ENCODE data around the gene CUEDC1.

- TF ChIP-seq, protein P1, sequence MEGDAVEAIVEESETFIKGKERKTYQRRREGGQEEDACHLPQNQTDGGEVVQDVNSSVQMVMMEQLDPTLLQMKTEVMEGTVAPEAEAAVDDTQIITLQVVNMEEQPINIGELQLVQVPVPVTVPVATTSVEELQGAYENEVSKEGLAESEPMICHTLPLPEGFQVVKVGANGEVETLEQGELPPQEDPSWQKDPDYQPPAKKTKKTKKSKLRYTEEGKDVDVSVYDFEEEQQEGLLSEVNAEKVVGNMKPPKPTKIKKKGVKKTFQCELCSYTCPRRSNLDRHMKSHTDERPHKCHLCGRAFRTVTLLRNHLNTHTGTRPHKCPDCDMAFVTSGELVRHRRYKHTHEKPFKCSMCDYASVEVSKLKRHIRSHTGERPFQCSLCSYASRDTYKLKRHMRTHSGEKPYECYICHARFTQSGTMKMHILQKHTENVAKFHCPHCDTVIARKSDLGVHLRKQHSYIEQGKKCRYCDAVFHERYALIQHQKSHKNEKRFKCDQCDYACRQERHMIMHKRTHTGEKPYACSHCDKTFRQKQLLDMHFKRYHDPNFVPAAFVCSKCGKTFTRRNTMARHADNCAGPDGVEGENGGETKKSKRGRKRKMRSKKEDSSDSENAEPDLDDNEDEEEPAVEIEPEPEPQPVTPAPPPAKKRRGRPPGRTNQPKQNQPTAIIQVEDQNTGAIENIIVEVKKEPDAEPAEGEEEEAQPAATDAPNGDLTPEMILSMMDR (conservative IDR thresholded peaks at IDR 0.05), result no peak
- no peak for TF ChIP-seq EZH2 (IDR thresholded peaks at IDR 0.05; ENCODE audit: low read depth)
These were observed 101.5 kb downstream of the CUEDC1 start for GRCh38 chr17:57853695-57854094.

Data from PC-9 (cell line).